22Rv1 (cell line): ENCODE measurements around the gene SPAG7.

Source experiments
- CTCF ChIP-seq: fragments of 450-650 bp; IDR thresholded peaks from 2 replicates; pipeline ENCODE4 v1.5.1; 2017; ENCODE audit warnings: mild to moderate bottlenecking
- ZFX ChIP-seq: fragments of 450-650 bp; IDR thresholded peaks from 2 replicates; pipeline ENCODE4 v1.6.1; 2017; ENCODE audit warnings: antibody characterized with exemption, borderline replicate concordance

GRCh38 chr17:4965311-4965986, 2.2 kb downstream of the SPAG7 start:
- TF ChIP-seq CTCF (no peak), ZFX (no peak)
